PFSK-1 (cell line): ENCODE measurements around the gene CFAP20DC.

ENCODE experiments used
- POLR2AphosphoS5 ChIP-seq: IDR thresholded peaks from 2 replicates; pipeline ENCODE4 v1.6.1; 2012; ENCODE audit warnings: low read depth, mild to moderate bottlenecking, control low read depth, low read length, moderate library complexity
- SIN3A ChIP-seq: IDR thresholded peaks from 2 replicates; pipeline ENCODE4 v1.6.1; 2012; ENCODE audit warnings: mild to moderate bottlenecking, low read length, moderate library complexity, borderline replicate concordance; ENCODE audit not compliant: insufficient read depth
- TAF1 ChIP-seq: IDR thresholded peaks from 2 replicates; pipeline ENCODE4 v1.6.1; 2012; ENCODE audit warnings: low read length, control low read depth, borderline replicate concordance; ENCODE audit not compliant: insufficient read depth

GRCh38 chr3:58711871-58712270 lies 338.0 kb downstream of the CFAP20DC start:
- TF ChIP-seq TAF1: no peak
- no peak for TF ChIP-seq SIN3A
- no peak for TF ChIP-seq POLR2AphosphoS5
